HG02943 (cell line): ENCODE data around the gene LRP5.
A peak's percentile ranks its signal among the peaks of the same experiment; 100 is the strongest.

Experiments
- ATAC-seq: cut with Tn5 transposase; IDR thresholded peaks from one replicate; pipeline ENCODE4 v1.9.1; 2021; ENCODE audit warnings: mild to moderate bottlenecking, low read depth, moderate library complexity; ENCODE audit not compliant: unreplicated experiment

The LRP5 gene

DNA sequence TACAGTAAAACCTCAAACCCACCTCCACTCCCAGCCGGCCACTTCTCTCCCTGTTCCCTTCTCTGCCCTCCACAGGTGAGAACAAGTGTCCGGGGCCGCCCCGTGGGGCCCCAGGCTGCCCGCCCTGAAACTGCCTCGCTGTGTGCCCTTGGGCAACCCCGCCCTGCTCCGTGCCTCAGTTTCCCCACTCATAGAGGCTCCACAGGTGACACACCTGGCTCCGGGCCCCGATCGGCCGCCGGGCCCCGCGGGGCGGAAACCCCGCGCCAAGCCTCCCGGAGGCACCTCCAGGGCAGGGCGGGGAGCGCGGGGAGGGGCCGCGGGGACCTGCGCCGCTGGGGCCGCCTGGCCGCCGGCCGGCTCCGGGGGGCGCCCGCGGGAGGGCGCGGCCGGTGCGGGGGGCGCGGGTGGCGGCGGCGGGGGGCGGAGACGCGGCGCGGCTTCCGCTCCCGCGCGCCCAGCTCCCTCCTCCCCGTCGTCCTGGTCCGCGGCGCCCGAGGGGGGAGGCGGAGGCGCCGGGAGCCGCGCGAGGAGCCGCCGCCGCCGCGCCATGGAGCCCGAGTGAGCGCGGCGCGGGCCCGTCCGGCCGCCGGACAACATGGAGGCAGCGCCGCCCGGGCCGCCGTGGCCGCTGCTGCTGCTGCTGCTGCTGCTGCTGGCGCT lies at the start of gene LRP5:
Gene LRP5 (plus strand): TSS at position 475 of the 663 bp plus-strand sequence. CDS start 124 bp downstream, at position 599.
- ATAC-seq, result no peak

DNA sequence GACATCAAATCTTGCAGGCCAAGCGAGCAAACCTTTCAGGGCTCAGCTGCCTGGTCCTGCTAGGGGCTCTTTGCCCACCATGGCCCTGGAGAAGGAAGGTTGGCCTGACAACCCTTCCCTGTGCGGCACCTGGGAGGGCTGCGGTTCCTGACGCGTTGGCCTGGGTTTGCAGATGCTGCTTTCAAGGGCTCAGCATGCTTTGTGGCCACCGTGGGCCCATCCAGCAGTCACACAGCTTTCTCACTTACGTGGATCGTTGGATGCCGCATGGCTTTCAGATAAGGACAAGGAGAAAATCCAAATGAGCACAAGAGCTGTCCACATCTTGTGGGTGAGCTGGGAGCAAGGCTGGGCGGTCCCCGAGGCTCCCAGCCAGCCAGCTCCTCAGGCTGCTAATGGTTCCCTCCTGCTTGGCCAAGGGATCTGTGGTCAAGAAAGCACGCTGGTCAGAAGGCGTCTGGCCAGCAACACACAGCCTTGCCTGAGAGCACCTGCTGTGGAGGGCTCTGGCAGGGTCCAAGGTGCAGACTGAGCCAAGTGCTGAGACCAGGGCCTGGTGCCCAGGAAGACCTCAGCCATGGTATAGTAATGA lies 48.9 kb upstream of the LRP5 start:
- ATAC-seq, result no peak

DNA sequence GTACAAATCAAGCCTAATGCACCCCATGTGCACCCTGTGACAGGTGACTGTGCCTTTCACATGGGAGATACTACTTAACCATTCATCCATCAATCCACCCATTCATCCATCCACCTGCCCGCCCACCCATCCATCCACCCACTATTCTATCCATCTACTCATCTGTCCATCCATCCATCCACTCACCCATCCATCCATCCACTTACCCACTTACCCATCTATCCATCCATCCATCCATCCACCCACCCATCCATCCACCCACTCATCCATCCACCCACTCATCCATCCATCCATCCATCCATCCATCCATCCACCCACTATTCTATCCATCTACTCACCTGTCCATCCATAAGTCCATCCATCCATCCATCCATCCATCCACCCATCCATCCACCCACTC lies 48.1 kb upstream of the LRP5 start:
- no peak for ATAC-seq

DNA sequence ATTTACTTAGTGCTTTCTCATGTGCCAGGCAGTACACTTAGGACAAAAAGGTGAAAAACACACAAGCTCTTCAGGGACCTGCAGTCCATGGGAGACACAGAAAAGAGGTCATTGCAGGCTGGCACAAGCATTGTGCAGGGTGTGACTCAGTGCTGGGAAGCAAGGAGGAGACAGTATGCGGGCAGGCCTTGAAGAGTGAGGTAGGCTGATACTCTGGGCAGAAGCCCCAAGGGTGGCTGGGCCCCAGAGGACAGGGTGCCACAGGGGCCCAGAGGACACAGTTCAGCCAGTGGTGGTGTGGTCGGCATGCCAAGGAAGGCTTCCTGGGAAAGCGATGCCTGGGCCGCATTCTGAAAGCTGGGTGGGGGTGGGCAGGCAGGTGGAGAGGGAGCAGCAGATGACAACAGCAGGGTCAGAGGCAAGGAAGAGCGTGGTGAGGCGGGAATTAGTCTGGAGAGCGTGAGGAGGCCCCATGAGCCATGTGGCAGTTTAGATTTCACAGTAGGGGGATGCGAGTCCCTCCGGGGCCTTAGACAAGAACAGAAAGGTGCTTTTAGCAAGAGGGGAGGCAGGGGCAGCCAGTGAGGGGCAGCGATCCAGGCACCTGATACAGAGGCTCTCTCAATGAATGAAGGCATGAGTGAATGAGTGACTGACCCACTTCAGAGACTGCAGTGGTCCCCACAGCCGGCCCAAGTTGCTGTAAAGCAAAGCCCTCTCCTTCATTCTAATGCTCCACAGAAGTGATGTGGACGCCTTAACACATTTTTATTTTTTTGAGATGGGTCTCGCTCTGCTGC lies 47.5 kb upstream of the LRP5 start:
- ATAC-seq, result no peak

DNA sequence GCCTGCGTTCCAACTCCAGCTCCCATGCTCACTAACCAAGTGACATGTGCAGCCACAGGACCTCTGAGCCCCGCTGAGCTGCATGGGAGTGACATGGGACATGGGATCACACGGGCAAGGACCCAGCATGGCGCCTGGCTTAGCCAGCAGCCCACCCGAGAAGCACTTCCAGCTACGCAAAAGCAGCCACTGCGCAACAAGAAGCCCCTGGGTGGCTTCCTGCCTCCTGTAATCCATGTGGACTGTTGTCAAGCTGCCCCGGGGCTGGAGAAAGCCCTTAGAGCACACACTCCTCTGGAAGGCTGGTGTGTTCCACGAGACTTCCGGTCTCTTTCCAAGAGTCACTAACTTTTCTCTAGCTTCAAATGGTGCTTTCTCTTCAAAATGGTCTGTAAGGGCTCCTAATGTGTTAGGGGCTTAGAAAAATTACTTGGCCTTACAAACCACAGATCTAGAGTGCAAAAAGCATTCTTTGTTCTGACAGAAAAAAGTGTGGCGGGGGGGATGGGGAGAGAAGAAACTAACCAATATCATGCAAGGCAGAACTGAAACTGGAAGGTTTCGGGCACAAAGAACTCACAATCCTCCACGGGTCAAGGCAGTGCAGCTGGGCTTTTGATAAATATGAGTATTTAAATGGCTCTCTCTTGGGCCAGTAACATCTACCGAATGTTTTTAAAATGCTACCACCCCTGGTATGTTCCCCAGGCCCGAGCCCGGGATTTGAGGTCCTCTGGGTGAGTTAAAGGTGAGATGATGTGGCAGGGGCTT lies 46.1 kb upstream of the LRP5 start:
- ATAC-seq, result no peak

DNA sequence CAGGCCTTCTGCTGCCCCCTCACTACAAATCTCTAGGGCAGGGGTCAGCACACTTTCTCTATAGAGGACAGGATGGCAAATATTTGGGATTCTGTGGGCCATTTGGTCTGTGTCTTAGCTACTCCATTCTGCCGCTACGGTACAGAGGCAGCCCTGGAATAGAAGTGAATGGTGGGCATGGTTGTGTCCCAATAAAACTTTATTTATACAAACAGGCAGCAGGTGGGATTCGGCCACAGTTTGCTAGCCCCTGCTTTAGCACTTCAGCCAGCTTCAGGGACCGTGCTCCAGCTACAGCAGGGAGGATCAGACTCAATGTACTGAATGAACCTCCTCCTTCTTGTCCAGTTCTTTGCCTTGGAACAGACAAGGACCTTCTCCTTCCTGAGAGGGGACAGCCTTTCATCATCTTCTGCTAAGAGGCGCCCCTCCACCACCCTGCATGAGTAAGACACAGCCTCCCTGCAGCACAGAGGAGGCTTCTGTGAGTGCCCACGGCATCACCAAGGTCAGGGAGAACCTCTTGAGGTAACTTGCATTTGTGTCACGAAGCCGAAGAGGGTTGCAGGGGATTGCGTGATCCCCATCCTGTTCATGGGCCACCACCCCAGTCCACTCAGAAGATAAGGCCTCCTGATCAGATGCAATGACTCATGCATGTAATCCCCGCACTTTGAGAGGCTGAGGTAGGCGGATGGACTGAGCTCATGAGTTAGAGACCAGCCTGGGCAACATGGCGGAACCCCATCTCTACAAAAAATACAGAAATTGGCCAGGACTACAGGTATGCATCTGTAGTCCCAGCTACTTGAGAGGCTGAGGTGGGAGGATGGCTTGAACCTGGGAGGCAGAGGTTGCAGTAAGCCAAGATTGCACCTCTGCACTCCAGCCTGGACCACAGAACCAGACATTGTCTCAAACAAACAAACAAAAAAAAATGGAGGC lies 45.2 kb upstream of the LRP5 start:
- no peak for ATAC-seq

DNA sequence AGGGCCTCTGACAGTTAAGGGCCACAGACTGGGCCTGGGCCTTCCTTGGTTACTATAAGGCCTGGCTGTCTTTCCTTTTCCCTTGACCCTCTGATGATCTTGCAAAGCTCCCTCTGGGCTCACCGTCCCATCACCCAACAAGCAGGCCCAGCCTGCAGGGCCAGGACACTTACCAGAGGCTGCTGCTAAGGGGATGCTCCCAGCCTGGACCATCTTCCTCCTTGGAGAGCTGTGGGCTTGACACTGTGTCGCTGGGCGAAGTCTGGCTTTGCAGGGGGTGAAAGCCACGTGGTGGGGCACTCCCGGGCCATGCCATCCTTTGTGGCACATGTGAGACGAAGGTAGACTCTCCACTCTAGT lies 44.5 kb upstream of the LRP5 start:
- ATAC-seq, result no peak

DNA sequence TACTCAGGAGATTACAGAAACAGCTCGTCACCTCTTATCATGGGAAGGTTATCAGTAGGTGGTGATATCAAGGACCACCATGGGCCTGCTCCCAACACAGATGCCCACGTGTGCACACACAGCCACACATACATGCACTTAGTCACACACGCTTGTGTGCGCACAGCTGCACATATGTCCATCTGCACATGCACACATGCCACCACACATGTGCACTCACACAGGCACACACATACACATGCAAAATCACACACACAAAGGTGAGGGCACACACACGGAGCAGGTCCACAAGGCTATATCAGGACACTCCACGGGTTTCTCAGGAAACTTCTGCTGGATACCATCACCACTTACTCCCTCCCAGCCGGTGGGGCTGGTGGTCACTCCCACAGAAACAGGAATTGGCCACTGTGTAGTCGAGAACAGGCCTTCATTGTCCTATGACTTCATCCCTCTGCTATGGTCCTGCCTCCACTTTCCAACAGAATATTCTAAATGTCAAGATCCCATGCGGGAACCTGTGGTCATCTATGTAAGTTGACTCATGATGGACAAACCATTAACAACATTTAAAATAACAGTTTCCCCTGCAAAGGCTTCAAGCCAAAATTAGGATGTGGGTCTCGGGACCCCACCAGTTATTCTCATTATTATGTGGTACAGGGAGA lies 42.8 kb upstream of the LRP5 start:
- ATAC-seq, result no peak

DNA sequence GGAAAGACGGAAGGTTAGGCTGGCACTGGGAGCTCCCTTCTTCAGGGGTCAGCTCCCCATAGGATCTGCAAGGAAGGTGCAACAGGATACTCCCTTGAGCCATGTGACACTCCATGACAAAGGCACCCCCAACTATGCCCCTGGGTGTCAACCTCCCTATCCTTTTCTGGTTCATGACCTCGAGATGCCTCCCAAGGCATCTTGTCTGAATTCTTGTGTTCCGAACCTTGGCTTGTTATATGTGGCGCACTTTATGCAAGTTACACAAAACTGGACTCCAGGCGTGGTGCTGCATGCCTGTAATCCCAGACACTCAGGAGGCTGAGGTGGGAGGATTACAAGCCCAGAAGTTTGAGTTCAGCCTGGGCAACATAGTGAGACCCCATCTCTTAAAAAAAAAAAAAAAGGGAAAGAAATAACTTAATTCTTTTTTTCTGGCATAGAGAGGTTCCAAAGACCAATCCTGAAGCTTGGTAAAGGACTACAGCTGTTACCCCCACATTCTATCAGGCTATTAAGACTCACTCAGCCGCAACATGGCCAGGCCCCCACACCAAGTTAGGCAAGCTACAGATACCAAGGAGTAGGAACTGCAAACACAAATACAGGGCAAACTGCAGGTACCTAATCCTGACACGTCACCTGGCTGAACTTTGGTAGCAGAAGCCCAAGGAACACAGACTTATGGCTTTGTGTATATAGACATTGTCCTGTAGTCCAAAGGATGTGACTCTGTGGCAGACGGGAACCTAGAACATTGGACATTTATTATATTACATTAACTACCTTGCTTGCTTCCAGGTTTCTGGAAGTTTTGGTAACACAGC lies 42.0 kb upstream of the LRP5 start:
- no peak for ATAC-seq

DNA sequence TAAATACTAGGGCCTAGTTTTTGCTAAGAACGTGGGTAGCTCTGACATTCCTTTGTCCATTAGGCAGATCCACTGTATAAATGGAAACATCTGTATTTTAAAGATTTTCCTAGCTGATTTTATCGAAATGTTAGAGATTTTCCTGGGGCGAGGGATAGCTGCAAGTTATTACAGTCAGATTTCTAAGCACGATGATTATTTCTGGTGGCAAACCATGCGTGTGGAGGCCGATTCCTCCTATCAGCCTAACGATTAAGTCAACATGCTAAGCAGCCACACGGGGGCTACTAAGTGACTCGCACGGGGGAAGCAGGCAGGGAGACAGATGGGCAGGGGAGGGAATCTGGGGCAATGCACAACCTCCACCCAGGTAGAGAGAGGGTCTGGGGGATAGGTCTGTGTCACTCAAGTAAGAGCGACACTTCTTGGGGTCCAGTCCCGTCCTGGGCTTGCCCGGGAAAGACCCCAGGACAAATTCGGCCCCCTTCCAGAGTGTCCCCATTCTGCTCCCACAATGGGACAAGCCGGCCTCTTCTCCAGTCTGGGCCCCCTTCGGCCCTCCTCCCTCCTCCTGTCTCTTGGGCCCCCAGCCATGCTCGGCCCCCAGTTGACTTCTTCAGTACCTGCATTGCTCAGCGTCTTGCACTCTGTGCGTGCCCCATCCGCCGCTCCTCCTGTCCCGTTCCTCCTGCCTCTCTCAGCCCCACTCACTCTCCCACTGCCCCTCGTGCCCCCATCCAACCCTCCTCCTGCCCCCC lies 41.2 kb upstream of the LRP5 start:
- ATAC-seq, result peak; percentile 20

DNA sequence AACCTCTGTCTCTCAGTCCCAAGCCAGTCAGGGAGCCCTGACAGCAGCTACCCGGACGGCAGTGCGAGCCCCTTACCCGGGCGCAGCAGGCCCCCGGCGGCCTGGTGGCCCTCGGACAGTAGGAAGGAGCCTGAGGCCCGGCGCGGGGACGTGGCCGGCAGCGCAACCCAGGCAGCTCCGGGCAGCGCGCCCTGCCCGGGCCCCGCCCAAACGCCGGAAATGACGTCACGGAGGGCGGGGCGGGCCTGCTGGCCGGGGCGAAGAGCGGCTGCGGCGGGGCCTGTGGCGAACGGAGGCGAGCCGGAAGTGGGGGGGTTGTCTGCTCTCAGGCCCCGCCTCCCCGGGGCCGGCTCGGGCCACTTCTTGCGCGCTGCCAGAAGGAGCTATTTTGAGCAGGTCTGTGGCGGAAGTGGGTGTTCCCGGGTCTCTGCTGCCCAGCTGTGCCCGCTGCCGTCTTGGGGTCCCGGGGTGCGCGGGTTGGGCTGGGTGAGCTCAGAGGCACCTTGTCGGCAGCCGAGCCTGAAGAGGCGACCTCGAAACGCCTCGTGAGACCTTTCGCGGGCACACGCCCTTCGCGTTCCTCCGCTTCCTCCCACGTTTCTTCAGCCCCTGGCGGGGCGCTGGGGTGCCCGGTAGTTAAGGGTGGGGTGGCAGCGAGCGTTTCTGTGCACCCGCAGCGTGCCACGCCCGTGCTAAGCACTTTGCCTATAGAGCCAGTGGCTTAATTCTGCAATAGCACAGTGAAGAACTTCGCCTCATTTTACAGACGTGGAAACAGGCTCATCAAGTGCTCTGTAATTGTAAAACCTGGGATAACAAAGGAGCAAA lies 40.4 kb upstream of the LRP5 start, which contains the start of gene C11orf24:
Gene C11orf24 (minus strand): TSS at position 193 of the 828 bp plus-strand sequence. CDS start 8,206 bp downstream, outside the sequence.
- peak; percentile 66 for ATAC-seq

DNA sequence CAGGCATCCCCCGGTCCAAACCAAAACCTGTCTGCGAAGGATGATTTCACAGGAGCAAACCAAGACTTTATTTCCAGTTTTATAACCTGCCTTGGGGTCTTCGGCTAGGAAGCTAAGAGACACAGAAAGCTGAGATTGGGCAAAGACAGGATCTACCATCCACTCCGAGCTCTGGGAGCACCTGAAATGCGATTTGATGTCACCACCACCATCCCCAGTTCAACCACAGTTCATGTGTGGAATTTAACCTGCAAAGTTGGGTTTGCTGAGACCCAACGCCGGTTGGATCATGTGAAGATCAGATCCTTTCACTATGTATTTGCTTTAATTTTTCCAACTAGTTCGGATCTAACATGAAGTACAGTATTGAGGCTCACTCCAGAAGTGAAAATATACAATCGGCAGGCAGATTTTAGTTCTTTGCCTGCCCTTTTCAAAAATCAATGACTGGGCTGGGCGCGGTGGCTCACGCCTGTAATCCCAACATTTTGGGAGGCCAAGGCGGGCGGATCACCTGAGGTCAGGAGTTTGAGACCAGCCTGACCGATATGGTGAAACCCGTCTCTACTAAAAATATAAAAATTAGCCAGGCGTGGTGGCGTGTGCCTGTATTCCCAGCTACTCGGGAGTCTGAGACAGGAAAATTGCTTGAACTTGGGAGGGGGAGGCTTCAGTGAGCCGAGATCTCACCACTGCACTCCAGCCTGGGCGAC lies 39.2 kb upstream of the LRP5 start:
- no peak for ATAC-seq

DNA sequence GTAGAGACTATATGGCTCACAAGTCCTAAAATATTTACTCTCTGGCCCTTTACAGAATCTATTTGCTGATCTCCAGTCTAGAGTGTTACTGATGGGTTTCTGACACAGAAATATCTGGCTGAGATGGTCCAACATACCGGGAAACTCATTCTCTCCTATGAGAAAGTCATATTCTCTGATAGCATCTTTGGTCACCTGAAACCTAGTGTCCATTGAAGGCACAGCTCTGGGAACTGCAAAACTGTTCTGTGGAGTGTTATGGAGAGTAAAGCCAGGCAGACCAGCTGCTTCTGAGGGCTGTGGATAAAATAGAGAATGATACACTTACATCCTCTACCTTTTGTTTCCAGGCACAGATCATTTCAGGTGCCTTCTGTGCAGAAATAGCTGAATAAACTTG lies 38.1 kb upstream of the LRP5 start:
- ATAC-seq, result no peak

DNA sequence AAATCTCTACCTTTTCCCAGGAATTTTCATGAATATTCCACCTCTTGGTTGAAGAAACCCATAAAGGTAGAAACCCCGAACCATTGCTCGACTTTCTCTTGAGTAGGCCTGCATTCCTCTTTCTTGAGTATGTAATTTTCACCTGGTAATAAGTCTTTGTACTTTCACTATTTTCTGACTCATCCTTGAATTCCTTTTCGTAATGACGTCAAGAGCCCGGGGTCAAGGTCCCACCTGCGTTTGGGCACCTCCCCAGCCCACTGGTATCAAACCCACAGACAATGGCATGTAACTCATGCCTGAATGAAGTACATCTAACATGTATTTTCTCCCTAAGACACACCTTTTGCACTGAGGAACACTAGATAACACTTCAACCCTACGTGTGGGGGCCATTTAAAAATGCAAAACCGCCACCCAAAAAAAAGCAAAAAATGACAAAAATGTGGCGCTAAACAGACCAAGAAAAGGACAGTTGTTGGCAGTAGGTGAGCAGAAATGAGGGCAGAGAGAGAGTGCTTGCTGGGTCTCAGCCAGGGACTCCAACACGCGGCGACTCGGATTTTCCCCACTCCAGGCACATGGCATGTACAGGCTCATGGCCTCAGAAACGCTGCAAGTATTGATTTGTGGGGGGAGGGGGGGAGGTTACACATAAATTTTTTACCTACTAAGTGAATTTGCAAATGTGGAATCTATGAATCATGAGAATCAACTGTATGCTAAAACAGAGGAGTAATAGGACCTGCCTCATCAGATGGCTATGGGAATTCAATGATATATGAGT lies 36.5 kb upstream of the LRP5 start:
- no peak for ATAC-seq

DNA sequence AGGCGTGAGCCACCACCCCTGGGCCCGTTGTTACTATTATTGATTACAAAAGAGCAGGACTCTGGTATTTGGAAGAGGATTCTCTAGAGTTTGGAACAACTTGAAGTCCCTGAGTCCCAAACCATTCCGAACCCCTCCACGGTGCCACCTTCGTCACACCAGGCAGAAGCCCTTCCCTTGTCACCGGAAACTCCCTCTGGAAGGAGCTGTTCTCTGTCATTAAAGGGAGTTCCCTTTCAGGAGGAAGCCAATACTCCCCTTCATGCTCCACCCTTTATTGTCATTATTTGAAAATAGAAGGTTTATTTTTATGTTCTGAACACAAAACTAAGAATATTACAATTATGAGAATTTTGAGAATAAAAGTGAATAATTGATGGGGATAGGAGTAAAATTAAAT lies 35.5 kb upstream of the LRP5 start:
- ATAC-seq, result no peak
